GM19372 (cell line): ENCODE measurements around the gene SETBP1.

Source experiments
- ATAC-seq: cut with Tn5 transposase; IDR thresholded peaks from one replicate; pipeline ENCODE4 v1.9.1; 2021; ENCODE audit warnings: mild to moderate bottlenecking, low read depth, moderate library complexity; ENCODE audit not compliant: unreplicated experiment

The SETBP1 gene

DNA sequence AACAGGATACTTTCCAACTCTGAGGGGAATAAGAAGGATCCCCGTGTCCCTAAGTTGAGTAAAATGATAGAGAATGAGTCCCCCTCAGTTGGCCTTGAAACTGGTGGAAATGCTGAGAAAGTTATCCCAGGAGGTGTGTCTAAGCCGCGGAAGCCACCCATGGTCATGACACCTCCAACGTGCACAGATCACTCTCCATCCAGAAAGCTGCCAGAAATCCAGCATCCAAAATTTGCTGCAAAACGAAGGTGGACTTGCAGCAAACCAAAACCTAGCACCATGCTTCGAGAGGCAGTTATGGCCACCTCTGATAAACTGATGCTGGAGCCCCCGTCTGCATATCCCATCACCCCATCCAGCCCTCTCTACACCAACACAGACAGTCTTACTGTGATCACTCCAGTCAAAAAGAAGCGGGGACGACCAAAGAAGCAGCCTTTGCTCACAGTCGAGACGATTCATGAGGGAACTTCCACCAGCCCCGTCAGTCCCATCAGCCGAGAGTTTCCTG, 270.1 kb downstream of the SETBP1 start:
- no peak for ATAC-seq

DNA sequence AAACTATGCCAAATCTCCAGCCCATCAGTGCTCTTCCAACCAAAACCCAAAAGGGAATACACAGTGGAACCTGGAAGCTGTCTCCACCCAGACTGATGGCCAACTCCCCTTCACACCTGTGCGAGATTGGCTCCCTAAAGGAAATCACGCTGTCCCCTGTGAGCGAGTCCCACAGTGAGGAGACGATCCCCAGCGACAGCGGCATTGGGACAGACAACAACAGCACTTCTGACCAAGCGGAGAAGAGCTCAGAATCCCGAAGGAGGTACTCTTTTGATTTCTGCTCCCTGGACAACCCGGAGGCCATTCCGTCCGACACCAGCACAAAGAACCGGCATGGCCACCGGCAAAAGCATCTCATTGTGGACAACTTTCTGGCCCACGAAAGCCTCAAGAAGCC, 271.1 kb downstream of the SETBP1 start:
- no peak for ATAC-seq

DNA sequence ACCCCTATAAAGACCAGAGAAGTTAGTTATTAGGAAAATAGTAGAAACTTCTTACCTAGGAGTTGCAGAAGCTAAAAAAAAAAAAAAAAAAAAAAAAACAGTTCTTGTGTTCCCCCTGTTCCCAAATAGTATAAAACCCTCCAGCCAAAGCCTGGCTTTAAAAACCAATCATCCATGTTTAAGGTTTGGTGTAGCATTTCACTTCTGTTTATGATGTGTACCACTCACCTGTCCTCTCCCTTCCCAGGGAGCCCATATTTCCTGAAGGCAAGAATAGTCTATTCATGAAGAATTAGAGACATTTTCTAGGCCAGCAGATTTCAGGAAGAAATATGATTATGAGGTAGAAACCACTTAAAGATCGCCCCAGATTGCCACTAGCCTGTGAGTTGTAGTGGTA, 273.6 kb downstream of the SETBP1 start:
- no peak for ATAC-seq

DNA sequence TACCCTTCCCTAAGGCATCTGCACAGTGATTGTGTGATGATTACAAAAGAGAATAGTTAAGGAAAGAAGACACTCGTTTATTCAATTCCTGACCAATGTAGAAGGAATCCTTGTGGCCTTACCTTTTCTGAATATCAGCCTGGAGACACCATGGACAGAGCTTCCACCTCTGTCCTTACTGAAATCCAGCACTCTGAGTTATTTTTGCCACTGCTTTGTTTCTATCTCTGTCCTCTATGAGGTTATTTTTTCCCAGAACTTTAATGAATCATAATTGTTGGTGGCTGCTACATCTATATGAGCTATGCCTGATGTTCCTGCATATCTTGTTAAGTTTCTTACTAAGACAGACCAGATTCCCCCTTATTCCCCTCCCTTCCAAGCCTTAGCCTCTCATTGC, 275.1 kb downstream of the SETBP1 start:
- ATAC-seq = no peak

DNA sequence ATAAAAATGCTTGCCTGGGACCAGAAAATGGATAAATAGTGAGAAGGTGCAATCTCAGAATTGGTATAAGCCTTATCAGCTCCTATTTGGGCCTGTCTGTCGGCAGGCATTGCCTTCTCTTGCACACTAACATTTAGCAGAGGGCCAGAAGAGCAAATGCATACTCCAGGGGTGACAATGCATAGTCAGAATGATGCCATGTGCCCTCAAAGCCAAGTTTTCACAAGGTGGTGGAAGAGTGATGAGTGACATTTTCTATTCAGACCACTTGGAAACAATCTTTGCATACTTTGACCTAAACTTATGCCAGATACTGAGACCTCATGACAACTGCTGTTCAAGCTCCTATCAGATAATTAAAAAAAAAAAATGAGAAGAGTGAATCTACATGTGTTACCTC, 276.3 kb downstream of the SETBP1 start:
- no peak for ATAC-seq

DNA sequence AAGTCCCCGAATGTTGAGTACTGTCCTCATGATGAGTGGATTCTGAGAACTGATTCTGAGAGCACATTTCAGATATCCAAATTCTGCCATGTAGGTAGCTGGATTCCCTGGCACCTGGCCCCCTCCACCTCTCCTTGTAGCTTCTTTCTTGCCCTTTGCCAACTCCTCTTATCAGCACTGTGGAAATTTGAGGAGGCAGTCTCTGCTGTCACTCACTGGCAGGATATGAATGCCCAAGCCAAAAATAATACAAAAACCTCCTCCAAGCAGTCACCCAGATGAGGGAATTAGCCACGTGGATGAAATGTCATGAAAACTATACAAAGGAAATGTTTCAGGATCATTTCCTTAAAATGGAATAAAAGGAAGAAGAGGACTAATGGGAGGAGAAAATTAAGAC, 276.8 kb downstream of the SETBP1 start:
- ATAC-seq = no peak

DNA sequence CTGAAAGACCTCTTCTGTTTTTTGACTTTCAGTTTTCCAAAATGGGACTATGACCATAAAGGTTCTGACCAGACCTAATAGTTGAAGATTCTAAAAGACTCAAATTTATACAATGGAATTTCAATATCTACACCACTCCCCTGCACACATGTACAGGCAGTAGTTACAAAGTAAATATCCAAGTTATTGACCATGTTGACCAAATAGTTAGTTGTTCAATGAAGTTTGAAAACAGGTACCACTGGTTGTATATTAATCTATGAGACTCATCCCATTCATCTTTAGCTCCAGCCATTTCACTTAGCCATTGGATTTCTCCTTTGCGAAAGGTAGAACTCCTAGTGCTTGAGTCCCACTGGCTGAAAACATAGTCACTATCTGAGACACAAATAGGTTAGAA, 277.4 kb downstream of the SETBP1 start:
- no peak for ATAC-seq

DNA sequence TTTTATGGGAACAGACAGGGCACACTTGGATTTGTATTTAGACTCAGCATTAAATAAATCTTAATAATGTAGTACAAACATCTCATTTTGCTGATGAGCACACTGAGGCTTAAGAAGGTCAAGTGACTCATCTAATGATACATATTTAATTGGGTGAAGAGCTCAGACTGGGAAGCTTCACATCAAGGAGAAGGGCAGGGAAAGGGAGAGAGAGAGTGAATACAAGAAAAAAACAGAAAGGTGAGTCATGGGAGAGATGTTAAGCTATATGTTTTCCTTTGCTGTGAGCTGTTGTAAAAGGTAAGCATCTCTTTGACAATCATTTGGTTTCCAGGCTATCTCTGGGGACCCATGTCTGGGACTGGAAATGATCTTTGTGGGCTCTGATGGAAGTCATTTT, 277.8 kb downstream of the SETBP1 start:
- no peak for ATAC-seq

DNA sequence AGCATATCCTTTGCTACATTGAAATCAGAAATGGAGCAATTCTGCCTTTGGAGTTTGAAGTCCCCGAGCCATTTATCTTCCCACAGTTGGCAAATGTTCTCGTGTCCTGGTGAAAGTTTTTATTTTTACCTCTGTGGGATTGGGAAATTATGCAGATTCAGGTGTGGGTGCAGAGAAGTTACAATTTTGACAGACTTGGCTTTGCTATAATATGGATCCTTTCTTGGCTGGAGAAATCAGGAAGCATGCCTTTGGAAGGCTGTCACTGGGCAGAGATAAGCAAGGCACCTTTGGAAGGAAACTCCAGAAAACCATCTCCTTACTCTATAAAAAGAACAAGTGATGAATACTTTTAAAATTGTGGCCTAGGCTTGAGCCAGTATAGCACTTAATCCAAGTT, 278.3 kb downstream of the SETBP1 start:
- ATAC-seq = no peak

DNA sequence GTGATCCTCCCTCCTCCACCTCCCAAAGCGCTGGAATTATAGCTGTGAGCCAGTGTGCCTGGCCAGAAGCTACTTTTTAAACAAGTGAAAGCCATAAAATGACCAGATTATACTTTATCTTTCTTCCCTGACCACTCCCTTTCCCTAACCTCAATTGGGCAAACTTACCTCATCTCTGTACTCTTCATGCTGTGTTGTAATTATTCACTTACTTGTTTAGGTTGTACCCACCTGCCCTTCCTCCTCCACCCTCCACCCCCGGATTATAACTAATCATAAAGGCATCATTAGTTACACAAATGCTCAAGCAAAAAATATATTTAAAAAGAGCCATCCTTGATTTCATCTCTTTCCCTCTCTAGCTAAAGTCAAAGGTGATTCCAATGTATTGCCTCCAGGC, 279.9 kb downstream of the SETBP1 start:
- no peak for ATAC-seq

DNA sequence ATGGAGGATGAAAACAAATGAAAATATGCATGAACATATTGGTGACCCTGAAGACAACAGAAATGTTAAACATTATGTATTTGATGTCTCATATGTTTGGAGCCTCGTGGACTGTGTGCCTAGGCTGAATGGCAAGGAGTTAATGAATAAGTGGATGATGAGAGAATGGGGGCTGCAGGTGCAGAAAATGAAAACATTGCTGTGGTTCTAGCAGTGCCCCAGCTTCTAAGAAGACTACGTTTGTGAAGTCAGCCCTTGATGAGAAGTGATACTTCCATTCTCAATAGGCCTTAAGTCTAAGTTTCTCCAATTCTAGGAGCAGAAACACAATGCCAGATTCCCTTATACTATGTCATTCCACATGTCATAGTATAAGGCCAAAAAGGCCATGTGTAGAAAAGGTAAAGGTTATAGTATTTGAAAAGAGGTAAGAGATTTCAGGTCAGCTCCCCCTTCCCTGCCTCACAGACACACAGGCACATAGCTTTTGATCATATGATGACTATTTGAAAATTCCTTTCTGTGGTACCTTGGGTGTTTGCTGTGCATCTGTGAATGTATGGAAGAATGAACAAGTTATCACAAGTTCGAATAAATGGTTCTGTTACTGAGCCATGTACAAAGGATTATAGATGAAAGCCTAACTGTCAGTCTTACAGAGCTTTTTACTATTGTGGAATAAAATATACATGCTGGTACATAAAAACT, 280.8 kb downstream of the SETBP1 start:
- no peak for ATAC-seq

DNA sequence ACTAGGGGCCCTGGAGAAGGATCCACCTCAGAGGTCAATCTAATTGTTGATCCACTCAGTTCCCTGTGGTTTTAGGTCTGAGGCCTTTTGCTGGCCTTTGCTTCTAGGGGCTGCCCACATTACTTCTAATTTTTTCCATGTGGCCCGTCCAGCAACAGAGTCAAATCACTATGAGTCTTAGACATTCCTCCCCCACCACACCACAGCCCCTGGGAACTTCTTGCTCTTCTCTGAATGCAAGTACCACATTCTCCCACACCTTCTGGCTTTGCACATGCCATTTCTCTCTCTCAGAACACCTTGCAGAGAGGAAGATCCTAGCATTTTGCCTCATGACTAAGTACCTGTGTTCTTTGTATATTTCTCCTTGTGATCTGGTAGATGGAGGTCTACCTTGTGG, 286.9 kb downstream of the SETBP1 start:
- ATAC-seq = no peak

DNA sequence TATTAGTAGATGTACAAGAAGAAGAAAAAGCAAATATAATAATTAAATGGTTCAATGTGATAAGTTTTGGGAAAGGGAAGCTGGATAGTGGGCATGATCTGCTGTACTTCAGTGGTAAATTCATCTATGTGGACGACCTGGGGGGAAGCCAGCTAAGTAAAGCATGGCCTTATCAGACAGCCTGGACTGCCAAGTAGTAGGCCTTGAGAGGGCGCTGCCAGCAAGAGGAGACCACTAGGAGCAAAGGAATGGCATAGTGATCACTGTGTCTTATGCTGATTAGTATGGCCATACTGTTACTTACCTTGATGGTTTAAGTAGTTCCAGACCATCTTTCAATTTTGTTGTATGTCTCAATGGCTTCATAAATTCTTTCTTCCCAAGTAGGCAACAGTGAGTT, 287.6 kb downstream of the SETBP1 start:
- no peak for ATAC-seq

DNA sequence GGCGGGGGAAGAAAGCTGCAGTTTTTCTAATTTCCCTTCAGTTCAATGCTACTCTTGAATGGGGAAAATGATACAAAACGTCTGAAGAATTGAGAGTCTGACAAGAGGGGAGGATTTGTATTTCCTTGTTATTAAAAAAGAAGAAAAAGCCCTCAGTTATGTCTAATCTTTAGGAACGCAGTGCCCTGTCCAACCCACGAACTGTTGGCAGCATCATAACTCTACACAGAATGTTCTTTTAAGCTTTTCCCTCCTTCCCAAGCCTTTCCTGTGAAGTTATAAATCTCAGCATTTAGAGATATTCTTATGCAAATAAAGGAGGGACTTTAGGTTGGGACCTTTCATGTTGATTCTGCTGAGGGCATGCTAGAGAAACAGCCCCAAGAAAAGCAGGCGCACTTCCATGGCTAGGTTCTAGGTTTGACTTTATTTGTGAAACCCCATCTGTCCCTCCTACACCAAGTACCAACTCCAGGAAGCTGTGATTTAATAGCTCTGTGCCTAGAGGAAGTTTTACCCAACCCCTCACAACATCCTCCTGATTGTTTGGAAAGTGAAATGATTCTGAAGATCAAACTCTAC, 288.6 kb downstream of the SETBP1 start:
- no peak for ATAC-seq

DNA sequence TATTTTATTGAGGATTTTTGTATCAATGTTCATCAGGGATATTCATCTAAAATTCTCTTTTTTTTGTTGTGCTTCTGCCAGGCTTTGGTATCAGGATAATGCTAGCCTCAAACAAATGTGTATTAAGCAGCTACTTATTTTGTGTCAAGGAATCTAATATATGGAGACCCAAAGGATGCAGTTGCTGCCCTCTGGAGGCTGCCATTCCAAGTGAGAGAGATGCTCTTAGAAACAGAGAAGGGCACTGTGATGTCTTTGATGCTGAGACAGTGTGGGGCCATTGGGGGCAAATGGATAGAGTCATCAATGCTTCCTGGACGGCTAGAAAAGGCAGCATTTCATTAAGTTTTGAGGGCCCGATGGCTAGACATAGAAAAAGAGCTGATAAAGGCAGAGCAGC, 292.6 kb downstream of the SETBP1 start:
- no peak for ATAC-seq

DNA sequence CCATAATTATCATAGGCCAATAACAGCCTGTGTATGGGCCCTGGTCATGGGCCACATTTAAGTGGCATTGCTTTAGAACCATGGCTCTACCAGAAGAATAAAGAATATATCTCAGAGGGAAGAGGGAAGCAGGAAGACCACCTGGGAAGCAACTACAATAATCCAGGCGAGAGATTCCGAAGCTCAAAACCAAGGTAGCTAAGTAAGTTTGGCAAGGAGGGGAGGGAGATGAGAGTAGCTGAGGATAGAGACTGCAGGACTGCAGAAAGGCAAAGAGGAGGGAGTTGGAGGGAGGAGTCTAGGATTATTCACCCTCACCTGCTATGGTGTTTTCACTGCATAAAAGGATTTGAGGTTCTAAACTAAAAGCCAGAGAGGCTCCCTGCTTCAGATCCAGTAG, 293.5 kb downstream of the SETBP1 start:
- no peak for ATAC-seq

DNA sequence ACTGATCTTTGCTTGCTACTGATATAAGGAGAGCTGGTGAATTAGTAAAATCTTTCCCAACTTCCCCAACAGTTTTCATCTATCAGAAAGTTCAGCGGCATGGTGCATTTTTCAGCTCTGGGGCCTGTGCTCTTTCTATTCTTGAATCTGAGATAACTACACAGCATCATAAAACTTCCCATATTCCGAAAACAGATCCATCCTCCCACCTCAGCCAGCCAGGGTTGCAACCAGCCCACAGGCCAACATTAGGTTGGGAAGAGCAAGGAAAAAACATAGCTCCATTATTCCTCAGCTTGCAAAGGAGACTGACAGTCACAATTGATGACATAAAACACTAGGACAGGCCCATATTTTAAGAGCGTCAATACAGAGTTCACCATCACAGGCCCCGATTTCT, 297.2 kb downstream of the SETBP1 start:
- no peak for ATAC-seq

DNA sequence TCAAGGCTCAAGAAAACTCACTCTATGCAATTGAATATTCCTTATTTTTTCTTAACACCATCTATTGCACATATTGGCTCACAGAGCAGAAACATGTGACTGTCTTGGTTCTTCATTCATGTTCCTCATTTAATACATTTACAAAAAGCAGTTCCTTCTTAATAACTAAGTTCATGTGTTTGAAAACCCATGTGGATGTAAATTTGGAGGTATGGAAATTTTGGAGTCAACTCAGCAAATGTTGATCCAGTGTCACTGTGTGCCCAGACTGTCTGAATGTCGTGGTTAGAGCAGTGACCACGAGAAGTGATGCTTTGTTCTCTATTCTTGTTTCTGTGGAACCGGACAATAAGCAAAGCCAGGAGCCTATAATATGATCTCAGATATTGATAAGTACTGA, 299.1 kb downstream of the SETBP1 start:
- ATAC-seq = no peak

DNA sequence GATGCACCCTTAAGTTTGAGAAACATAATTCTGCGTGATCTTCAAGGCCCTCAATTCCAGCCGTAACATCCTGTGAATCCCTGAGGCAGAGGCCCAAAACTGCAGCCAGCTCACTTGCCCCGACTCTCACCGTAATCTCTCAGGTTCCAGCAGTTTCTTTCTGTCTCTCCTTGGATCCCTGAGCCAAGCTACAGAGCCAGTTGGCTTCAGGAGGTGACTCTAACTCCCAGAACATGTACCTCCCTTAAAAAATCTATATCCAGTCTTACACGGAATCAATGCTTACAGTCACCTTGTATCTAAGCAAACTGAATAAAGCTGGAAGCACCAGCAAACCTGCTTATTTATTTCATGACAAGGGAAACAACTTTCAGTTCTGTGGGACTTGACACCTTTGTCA, 300.4 kb downstream of the SETBP1 start:
- no peak for ATAC-seq

DNA sequence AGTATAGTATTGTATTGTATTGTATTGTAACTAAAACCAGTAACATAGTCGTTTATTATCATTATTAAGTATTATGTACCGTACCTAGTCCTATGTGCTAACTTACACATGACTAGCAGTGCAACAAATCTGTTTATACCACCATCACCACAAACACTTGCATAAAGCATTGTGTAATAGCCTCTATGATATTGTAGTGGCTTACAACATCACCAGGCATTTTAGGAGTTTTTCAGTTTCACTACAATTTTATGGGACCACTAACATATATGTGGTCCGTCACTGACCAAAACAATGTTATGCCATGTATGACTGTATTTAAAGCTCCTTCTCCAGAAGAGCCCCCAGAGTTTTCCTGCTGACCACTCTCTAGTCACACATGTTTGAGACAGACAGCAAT, 306.2 kb downstream of the SETBP1 start:
- no peak for ATAC-seq

DNA sequence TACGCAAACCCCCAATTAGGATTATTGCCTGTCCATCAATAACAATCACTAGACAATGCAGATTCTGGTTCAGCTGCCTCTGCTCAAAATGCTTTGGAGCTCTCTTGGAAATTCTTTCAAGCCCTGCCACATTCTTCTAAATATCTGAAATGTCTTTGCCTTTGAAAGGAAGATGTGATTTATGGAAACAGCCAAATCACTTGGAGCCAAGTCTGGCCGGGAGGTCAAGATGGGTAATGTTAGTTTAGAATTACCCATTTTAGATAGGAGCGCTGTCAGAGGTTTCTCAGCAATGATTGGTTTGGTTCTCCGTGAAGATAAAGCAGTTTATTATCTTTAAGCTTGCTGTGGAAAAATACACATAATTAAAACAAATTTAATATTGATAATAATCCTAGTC, 306.7 kb downstream of the SETBP1 start:
- ATAC-seq = no peak

DNA sequence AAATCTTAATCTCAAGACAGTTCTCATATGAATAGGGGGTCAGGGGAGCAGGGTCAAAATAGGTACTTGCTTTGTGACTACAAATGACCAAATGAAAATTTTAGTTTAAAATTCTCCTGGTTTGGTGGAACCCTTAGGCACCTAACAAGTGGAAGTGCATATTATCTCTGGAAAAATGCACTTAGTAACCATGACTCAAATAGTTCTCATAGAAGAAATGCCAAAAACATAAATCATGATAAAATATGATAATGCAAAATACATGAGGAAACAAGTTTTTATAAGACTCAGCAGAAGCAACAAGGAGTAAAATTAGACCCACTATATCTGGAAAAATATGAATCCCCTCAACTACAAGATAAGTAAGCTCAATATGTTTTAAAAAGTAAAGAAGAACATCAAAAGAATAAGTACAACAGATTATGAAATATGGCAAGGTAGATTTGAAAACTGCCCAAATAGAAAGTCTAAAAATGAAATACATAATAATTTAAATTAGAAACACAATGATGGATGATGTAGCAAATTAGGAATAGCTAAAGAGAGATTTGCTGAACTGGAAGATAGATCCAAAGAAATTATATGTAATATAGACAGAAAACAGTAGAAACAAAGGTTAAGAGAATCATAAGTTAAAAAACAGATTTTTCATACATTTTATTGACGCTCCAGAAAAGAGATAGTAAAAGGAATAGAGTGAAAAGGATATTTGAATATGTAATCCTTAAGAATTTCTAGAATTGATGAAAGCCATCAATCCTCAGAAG, 308.3 kb downstream of the SETBP1 start:
- ATAC-seq = no peak
